GM19043 (cell line): ENCODE data around the gene SARDH.
"Not testable (repeated sequence)": the region's sequence is repeated elsewhere in the genome, so short reads cannot be mapped to it uniquely, and the experiment has no call there.

Experiments
- ATAC-seq: cut with Tn5 transposase; IDR thresholded peaks from one replicate; pipeline ENCODE4 v1.9.1; 2021; ENCODE audit warnings: low read depth; ENCODE audit not compliant: unreplicated experiment

SARDH gene

DNA sequence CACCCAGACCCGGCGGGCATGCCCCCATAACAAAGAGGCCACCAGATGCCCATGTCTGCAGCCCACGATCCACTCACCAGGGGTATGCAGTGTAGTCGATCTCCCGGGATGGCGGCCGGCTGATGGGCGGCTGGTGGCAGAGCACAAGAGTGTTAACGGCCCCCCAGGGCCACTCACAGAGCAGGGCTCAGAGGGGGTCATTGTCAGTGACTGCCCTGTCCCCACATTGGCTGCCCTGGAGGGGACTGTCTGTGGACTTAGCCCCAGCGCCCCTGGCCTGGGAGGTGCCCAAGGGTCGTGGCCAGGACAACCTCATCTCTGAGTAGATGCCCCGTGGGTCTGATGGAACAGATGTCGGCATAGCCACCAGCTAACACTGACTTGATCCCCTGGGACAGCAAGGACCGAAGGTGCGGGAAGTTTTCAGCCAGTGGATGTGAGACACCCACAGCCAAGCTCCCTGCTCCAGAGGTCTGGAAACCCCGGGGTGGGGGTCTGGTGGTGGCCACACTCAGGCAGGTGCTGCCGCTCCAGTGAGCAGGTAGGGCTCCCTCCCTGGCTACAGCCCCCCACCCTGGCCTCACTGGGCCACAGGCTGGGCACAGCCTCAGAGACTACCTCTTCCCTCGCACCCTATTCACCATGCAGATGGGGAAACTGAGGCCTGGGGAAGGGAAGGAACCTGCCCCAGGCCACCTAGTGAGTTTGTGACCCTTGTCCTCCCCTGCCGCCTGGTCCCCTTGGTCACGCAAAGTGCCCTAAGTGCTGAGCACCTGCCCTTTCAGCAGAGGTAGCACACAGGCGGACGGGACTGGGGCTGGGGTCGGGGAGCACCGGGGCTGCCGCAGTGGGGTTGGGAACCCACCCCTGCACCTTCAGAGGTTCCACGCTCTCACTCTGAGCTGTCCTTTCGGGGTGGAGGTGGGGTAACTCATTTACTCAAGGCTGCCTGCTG is 38.1 kb upstream of the SARDH start:
- ATAC-seq = no peak

- no peak for ATAC-seq
These were observed 37.1 kb upstream of the SARDH start for GRCh38 chr9:133775291-133775690.

GRCh38 chr9:133774799-133775198 is 36.6 kb upstream of the SARDH start:
- ATAC-seq = no peak

GRCh38 chr9:133773889-133774655 is 35.9 kb upstream of the SARDH start:
- no peak for ATAC-seq

DNA sequence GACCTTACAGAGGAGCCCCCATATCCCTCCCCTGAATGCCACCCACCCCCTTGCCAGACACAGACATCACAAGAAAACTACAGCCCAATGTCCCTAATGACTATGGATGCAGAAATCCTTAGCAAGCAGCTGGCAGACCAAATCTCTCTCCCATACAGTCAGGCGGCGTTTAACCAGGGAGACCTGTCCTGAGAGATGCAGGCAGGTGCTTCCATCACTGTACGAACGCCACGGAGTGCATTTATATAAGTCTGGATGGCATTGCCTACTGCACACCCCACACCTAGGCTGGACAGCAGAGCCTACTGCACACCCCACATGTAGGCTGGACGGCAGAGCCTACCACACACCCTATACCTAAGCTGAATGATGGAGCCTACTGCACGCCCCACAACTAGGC is 34.4 kb upstream of the SARDH start:
- ATAC-seq = no peak

- no peak for ATAC-seq
These were observed 33.6 kb upstream of the SARDH start for GRCh38 chr9:133771486-133772482.

DNA sequence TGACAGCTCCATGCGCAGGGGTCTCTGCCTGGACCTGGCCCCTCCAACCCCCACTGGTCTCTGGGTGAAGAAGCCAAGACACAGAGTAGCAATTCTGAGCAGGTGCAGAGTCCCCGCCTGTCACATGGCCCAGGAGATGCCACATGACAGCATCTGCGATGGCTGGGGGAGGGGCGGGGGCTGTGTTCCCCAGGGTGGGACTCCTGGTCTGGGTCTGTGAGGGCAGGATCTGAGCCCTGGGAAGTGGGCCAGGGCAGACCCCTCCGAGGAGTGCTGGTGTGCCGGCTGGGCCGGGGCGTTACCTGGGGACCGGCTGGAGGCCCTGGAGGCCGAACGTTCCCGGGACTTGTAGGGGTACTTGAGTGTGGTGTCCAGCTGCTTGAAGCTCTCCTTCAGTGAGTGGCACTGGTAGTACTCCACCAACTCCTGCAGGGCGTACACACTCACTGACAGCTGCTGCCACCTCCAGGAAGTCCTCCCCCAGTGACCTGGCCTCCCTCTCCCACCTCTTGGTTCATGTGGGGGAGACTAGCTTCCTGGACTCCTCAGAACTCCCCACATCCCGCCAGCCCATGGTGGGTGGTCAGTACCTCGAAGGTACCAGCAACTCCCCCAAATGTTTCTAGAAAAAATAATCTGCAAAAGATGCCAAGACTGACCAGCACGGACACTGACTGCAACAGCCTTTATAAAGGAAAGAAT is 32.1 kb upstream of the SARDH start:
- no peak for ATAC-seq

GRCh38 chr9:133769511-133770075 is 31.4 kb upstream of the SARDH start:
- no peak for ATAC-seq

DNA sequence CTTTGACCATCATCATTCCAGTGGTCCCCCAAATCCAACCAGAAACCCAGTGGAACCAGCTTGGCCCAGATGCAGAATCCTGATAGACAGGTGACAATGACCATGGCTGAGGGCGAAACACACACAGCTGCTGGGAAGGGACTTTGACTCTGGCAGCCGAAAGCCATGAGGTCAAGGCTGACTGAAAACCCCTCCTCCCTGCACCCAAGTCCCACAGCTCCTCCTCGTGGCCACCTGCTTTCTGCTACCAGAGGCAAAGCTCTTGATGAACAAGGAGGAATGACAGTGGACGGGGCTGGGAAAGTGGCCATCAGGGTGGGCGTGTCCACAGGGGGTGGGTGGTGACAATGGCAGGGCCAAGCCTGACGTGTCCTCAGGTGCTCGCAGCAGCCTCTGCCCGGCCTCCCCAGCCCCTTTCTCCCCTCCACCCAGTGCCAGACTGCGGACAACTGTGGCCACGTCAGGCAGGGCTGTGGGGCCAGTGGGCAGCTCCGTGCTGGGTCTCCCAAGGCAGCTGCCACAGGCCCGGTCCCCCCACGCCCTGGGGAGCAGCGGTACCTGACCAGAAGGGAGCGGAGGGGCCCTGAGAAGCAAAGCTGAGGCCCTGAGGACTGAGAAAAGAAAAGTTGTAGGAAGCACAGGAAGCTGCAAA is 30.8 kb upstream of the SARDH start:
- no peak for ATAC-seq

GRCh38 chr9:133768371-133768858 is 30.3 kb upstream of the SARDH start:
- no peak for ATAC-seq

DNA sequence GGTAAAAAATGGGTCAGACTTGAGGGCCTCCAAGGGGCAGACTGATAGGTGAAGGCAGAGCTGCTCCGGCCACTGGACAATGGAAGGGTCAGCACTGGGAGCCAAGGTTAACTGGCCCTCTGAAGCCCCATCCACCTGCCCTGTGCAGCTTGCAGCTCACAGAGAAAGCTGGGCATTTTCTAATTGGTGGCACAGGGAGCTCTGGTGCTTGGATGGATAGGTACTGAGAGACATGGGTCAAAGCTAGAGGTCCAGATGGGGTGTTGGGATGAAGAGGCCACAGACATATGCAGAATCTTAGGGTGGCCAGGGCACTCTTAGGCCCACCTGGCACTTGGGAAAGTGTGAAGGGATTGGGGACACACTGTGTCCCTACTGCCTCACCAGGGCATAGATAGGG is 29.5 kb upstream of the SARDH start:
- no peak for ATAC-seq

DNA sequence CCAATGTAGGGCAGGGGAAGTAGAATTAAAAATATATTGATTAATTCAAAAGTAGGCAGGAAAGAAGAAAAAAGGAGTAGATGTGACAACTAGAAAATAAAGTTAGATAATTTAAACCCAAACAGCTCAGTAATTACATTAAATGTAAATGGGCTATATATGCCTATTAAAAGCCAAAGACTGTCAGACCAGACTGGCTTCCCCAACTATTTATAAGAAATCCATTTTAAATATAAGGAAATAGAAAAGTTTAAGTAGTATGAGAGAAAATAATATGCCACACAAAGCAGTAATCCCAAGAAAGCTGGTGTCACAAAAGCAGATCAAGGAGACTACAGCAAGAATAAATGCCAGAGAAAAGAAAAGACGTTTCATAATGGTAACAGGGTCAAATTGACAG is 28.9 kb upstream of the SARDH start:
- no peak for ATAC-seq

- not testable (repeated sequence) for ATAC-seq
These were observed 28.1 kb upstream of the SARDH start for GRCh38 chr9:133766234-133766633.

DNA sequence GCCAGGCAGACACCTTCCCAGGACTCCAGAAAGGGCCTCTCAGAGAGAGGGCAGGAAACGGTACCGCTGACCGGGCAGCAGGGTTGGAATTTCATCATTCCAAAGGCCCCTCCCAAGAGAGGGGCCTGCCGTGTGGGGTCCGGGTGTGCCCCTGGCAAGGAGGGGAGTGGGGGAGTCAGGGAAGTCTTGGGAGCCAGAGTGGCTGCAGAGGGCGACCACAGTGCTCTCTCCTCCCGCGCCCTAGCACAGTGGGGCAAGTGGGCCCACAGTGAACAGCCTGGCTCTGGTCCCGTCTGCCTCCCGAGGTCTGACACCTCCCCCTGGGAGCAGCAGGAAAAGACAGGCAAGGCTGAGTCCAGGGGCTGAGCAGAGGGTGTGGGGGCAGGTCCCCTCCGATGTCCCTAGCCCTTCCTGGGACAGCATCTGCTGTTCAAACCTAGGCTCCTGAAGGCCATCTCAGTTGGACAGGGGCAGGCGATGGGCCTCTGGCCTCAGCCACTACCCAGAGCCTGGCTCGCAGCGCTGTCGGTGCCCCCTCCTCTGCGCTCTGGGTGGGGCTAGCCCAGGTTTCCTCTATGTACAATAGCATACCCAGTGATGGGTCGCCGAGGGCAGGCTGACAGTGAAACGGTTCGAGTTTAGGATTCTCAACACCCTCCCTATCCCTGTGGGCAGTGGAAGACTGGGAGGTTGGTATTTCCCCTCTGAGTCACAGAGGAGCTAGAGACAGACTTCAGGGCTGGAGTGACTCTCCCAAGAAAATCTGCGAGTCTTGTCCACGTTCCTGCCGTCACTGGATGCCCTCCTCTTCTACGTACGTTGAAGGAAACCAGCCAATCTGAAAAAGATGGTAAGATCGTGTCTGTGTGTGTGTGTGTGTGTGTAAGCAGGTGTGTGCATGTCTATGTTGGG is 25.4 kb upstream of the SARDH start:
- no peak for ATAC-seq

DNA sequence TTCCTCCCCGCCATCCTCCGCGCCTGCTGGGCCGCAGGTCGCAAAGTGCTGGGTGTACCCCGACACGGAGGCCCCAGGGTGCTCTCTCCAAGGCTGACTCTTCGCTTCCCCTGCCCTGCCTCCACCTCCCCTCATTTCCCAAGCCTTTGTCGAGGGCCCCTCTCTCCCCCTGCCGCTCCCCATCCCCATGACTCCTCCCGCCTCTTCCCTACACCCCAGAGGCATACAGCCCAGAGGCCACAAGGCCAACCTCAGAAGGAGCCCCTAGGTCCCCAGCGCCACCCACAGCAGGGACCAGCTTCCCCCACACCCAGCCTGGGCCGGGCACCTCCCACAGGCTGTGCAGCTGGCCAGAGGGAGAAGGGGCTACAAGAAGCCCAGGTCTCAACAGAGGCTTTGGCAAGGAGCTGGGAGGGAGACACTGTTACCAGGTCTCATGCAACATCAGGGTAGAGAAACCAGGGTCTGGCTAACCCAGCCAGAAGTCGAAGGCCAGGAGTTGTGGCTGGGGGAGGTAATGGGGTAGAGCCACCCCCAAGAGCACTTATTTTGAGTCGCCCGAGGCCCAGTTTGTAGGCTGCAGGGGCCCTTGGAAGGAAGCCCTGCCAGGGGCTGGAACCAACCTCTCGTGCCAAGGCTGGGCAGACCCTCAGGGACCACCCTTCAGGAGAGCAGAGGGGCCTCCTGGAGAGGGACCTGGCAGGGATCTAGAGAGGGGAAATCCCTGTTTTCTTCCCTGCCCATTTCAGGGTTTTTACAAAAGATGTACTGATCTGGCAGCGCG is 24.5 kb upstream of the SARDH start:
- no peak for ATAC-seq

- no peak for ATAC-seq
These were observed 23.6 kb upstream of the SARDH start for GRCh38 chr9:133761641-133762248.
